K562 (cell line): ENCODE data around the gene MFSD6. TPM values are rescaled to one million over a fixed set of nuclear protein-coding genes. Genes with fewer than 3 reads are reported as not detected.
A peak's percentile ranks its signal among the peaks of the same experiment; 100 is the strongest.

ENCODE experiments used
- ATAC-seq: fragments of 200-7000 bp; cut with Tn5 transposase; 3 replicates; pipeline ENCODE4 v1.9.1; 2020; ENCODE audit warnings: moderate library complexity
- BruUV-seq: library from RNA; stranded (reverse); fragments of 400-500 nt; replicated peaks from 2 replicates; lab custom pipeline; 2021; lab: Mats Ljungman, UMichigan
- CTCF ChIA-PET: fragments of 300-600 bp; formaldehyde crosslinking; extraction: SDS; loops from one replicate; lab custom pipeline; 2021; ENCODE audit warnings: low intra/inter-chr PET ratio; lab: Yijun Ruan, JAX
- POLR2A ChIA-PET: fragments of 300-600, 350-650 bp; sonication (Branson Sonifier 250); formaldehyde crosslinking; extraction: SDS; loops from one replicate; lab custom pipeline; 2021; ENCODE audit warnings: antibody characterized with exemption, inconsistent platforms; lab: Yijun Ruan, JAX
- DNase-seq, 4 experiments: peaks; one replicate each; pipeline versions ENCODE4 v3.0.0 to v3.0.0-alpha.2; 2011 to 2018; ENCODE audit warnings: low spot score in 3 of 4, mixed read lengths in 3 of 4; ENCODE audit errors: extremely low read depth in 1 of 4
- FAIRE-seq: peaks from 2 replicates; lab custom pipeline; 2011; peaks lifted over from hg19 to GRCh38; lab: Jason Lieb, UNC
- H2AFZ ChIP-seq: 2 replicates; pipeline ENCODE4 v1.6.0; 2011; ENCODE audit warnings: low read depth, low read length, control low read depth, inconsistent platforms
- H3K27ac ChIP-seq: fragments of 200-600 bp; 3 replicates; pipeline ENCODE4 v1.8.0; 2011; ENCODE audit warnings: low read depth, mild to moderate bottlenecking, control low read depth, inconsistent platforms, low read length, moderate library complexity, mixed read lengths; ENCODE audit errors: extremely low read depth
- H3K27me3 ChIP-seq, 2 experiments: fragments of 300-600 bp in 1 of 2; 2 replicates in 1 of 2; 3 replicates in 1 of 2; pipeline versions ENCODE4 v1.6.0 to v1.8.0; 2011; ENCODE audit warnings: inconsistent platforms in 2 of 2, low read length in 2 of 2, mild to moderate bottlenecking in 1 of 2, mixed read lengths in 1 of 2, moderate library complexity in 1 of 2; ENCODE audit not compliant: control insufficient read depth in 2 of 2, insufficient read depth in 2 of 2
- H3K36me3 ChIP-seq: fragments of 300-600 bp; 3 replicates; pipeline ENCODE4 v1.8.0; 2011; ENCODE audit warnings: mild to moderate bottlenecking, low read length, inconsistent platforms; ENCODE audit not compliant: control insufficient read depth, insufficient read depth
- H3K4me1 ChIP-seq, 2 experiments: fragments of 200-600 bp in 1 of 2; replicated peaks in 1 of 2; 2 replicates in 1 of 2; 3 replicates in 1 of 2; pipeline versions ENCODE4 v1.5.1 to v1.8.0; 2011; ENCODE audit warnings: inconsistent platforms in 2 of 2, low read length in 2 of 2, mild to moderate bottlenecking in 1 of 2, mixed read lengths in 1 of 2, moderate library complexity in 1 of 2; ENCODE audit not compliant: control insufficient read depth in 2 of 2, insufficient read depth in 2 of 2
- H3K4me2 ChIP-seq: 2 replicates; pipeline ENCODE4 v1.6.1; 2011; ENCODE audit warnings: low read length, control low read depth, inconsistent platforms, mixed read lengths; ENCODE audit not compliant: insufficient read depth
- H3K4me3 ChIP-seq: fragments of 200-600 bp; sonication (generic), shearing (Covaris generic); 2 replicates; pipeline ENCODE4 v1.5.1; 2016; ENCODE audit warnings: control low read depth, inconsistent platforms
- H3K79me2 ChIP-seq: fragments of 200-600 bp; 3 replicates; pipeline ENCODE4 v1.8.0; 2011; ENCODE audit warnings: low read length, inconsistent platforms; ENCODE audit not compliant: control insufficient read depth, insufficient read depth
- H3K9ac ChIP-seq, 2 experiments: 2 replicates each; pipeline versions ENCODE4 v1.6.0 to v1.6.1; 2011; ENCODE audit warnings: low read depth in 2 of 2, low read length in 2 of 2, control low read depth in 1 of 2, inconsistent platforms in 1 of 2, mild to moderate bottlenecking in 1 of 2, mixed read lengths in 1 of 2; ENCODE audit not compliant: insufficient read depth in 1 of 2
- H3K9me1 ChIP-seq: one replicate; pipeline ENCODE4 v1.6.0; 2011; ENCODE audit warnings: inconsistent platforms, mild to moderate bottlenecking, low read length, moderate library complexity; ENCODE audit not compliant: control insufficient read depth, insufficient read depth
- H3K9me3 ChIP-seq: replicated peaks from 2 replicates; pipeline ENCODE4 v1.5.1; 2011; ENCODE audit warnings: low read depth, low read length, inconsistent platforms; ENCODE audit not compliant: control insufficient read depth, insufficient read depth
- H4K20me1 ChIP-seq: replicated peaks from 2 replicates; pipeline ENCODE4 v1.6.1; 2011; ENCODE audit warnings: low read length, inconsistent platforms, mixed read lengths; ENCODE audit not compliant: control insufficient read depth, insufficient read depth
- CBX3 ChIP-seq, 2 experiments: IDR thresholded peaks; 1 replicate in 1 of 2; 2 replicates in 1 of 2; pipeline ENCODE4 v1.6.1; 2012; ENCODE audit warnings: inconsistent platforms in 2 of 2, low read length in 2 of 2, borderline replicate concordance in 1 of 2, control low read depth in 1 of 2
- CEBPZ ChIP-seq: fragments of 150-350 bp; IDR thresholded peaks from 2 replicates; pipeline ENCODE4 v1.6.1; 2014; ENCODE audit warnings: low read depth, mild to moderate bottlenecking, low read length, borderline replicate concordance
- CHD1 ChIP-seq: fragments of 200-600 bp; sonication (generic); IDR thresholded peaks from one replicate; pipeline ENCODE4 v1.6.1; 2012; ENCODE audit warnings: mild to moderate bottlenecking, moderate library complexity, low read length, inconsistent platforms
- GATAD2B ChIP-seq: fragments of 450-650 bp; IDR thresholded peaks from 2 replicates; pipeline ENCODE4 v1.6.1; 2017; ENCODE audit warnings: mild to moderate bottlenecking, borderline replicate concordance
- HDAC1 ChIP-seq, 2 experiments: fragments of 450-650 bp; IDR thresholded peaks; 2 replicates each; pipeline ENCODE4 v1.6.1; 2016 to 2017; ENCODE audit warnings: inconsistent platforms in 1 of 2, mild to moderate bottlenecking in 1 of 2, moderate library complexity in 1 of 2
- HDAC2 ChIP-seq: fragments of 450-650 bp; IDR thresholded peaks from 2 replicates; pipeline ENCODE4 v1.6.1; 2016; ENCODE audit warnings: mild to moderate bottlenecking
- KDM1A ChIP-seq, 2 experiments: fragments of 450-650 bp; IDR thresholded peaks; 2 replicates each; pipeline ENCODE4 v1.6.1; 2016; ENCODE audit warnings: mild to moderate bottlenecking in 2 of 2
- L3MBTL2 ChIP-seq: fragments of 450-650 bp; IDR thresholded peaks from 2 replicates; pipeline ENCODE4 v1.6.1; 2016; ENCODE audit warnings: mild to moderate bottlenecking, moderate library complexity
- LCOR ChIP-seq: sonication (generic); formaldehyde crosslinking; IDR thresholded peaks from 2 replicates; pipeline ENCODE4 v1.8.0; 2022; ENCODE audit warnings: mild to moderate bottlenecking, missing genetic modification reagents
- RBM25 ChIP-seq: fragments of 200-400 bp; formaldehyde crosslinking; IDR thresholded peaks from 2 replicates; pipeline ENCODE4 v1.6.1; 2018; ENCODE audit warnings: low read length, low read depth, moderate library complexity; ENCODE audit not compliant: severe bottlenecking
- RCOR1 ChIP-seq, 2 experiments: IDR thresholded peaks; 2 replicates each; pipeline ENCODE4 v1.6.1; 2012; ENCODE audit warnings: low read depth in 2 of 2, low read length in 2 of 2, borderline replicate concordance in 1 of 2, improper control_type of control experiment in 1 of 2
- RFX7 ChIP-seq: fragments of 250-450 bp; sonication (Bioruptor Pico); IDR thresholded peaks from 2 replicates; pipeline ENCODE4 v1.5.1; 2021; ENCODE audit warnings: mild to moderate bottlenecking
- SMAD1 ChIP-seq: fragments of 150-350 bp; IDR thresholded peaks from 2 replicates; pipeline ENCODE4 v1.6.1; 2014; ENCODE audit warnings: low read length, low read depth; ENCODE audit not compliant: partially characterized antibody
- SMARCA5 ChIP-seq: fragments of 450-650 bp; IDR thresholded peaks from 2 replicates; pipeline ENCODE4 v1.6.1; 2016
- SRSF7 ChIP-seq: fragments of 200-400 bp; formaldehyde crosslinking; optimal IDR thresholded peaks from 2 replicates; pipeline ENCODE3; 2017; ENCODE audit warnings: mild to moderate bottlenecking, low read depth, low read length
- TFAM ChIP-seq: fragments of 250-450 bp; sonication (Bioruptor Pico); conservative IDR thresholded peaks from 2 replicates; pipeline ENCODE4 v1.5.0; 2021; ENCODE audit warnings: mild to moderate bottlenecking, moderate library complexity
- WGBS: fragments of 100-300 bp; shearing (Covaris generic); methylation state at CpG from one replicate; pipeline ENCODE4 v1.1.6; 2016; ENCODE audit warnings: low coverage, mixed read lengths; ENCODE audit not compliant: insufficient coverage; ENCODE audit errors: missing lambda C conversion rate; 5-methylcytosine and 5-hydroxymethylcytosine counted together
- in situ Hi-C: fragments of 300-500 bp; cut with MboI; formaldehyde crosslinking; loops from 4 replicates; pipeline ENCODE4 v1.15.0; 2018; ENCODE audit warnings: inconsistent platforms, mixed read lengths
- intact Hi-C: fragments of 100-400 bp; cut with micrococcal nuclease; formaldehyde crosslinking; loops from 2 replicates; pipeline ENCODE4 v1.14.2; 2022
- polyA plus RNA-seq, 8 experiments: library from polyadenylated mRNA; depleted of rRNA in 4 of 8; stranded (reverse) in 5 of 8; unstranded in 3 of 8; fragments of >200 nt; fragmentation: Nextera tagmentation in 2 of 8; fragmentation: Illumina TruSeq in 1 of 8; extraction: Ambion mirVana in 2 of 8; extraction: Trizol in 1 of 8; gene quantifications; 2 replicates each; pipeline versions ENCODE4 v1.2.1 to v1.2.3, GENCODE V29; 2011 to 2014; ENCODE audit warnings: inconsistent platforms in 1 of 8, missing spikeins in 1 of 8
- total RNA-seq, 7 experiments: library from RNA; depleted of rRNA in 6 of 7; stranded (reverse); fragments of >200 nt in 6 of 7; fragmentation: Illumina TruSeq in 2 of 7; extraction: Trizol in 2 of 7; gene quantifications; 2 replicates each; pipeline versions ENCODE4 v1.2.1 to v1.2.3, GENCODE V29; 2011 to 2021; ENCODE audit warnings: low replicate concordance in 1 of 7
- TF ChIP-seq, protein P1 (sequence below): sonication (generic); formaldehyde crosslinking; IDR thresholded peaks from 2 replicates; pipeline ENCODE4 v1.4.0; 2020; ENCODE audit warnings: mild to moderate bottlenecking, missing genetic modification reagents

The MFSD6 gene
- total and polyA plus RNA-seq, 9 of the 15 experiments (the other 6 are each of a cell fraction or from before 2014, with no cell fraction given), result 1.1 to 7.9 (median 4.4) TPM

GRCh38 chr2:190533175-190533967, 125.2 kb downstream of the MFSD6 start:
- WGBS, result 43% methylated on average over 8 of the region's 10 CpGs
- Histone ChIP-seq H2AFZ (peak overlapping the region; percentile 97), H3K27ac (peak overlapping the region; percentile 95), H3K27me3 (no peaks in the 10 kb centered on the region), H4K20me1 (no peaks in the 10 kb centered on the region), H3K4me3 (peak overlapping the region; percentile 67), H3K9me3 (peaks cover 6% of the 10 kb centered on the region), H3K79me2 (peaks cover 30% of the 10 kb centered on the region), H3K9ac (peak overlapping the region; percentile 87 to 95), H3K4me1 (peaks cover 10 to 43% of the 10 kb centered on the region in 2 experiments; a peak in 4 of 5 replicates), H3K9me1 (no peaks in the 10 kb centered on the region), H3K36me3 (peaks cover 7% of the 10 kb centered on the region; the same call in 2 of the 3 replicates), H3K4me2 (peak overlapping the region; percentile 90)
- FAIRE-seq (peak; percentile 63), ATAC-seq (no peak), DNase-seq (peak in 1 of 4 experiments; percentile 24)
- intact Hi-C loops (loop anchor here (5.0 to 10.0 kb wide), 2 partner anchors 49 to 271 kb away; no protein-coding TSS in a partner anchor), in situ Hi-C loops (no loop called here)
- POLR2A ChIA-PET, result interaction anchor here (0.6 to 1.1 kb wide), 3 partner anchors 66 to 459 kb away, joined by 3 to 4 read pairs (median 3); no protein-coding TSS in a partner anchor
- CTCF ChIA-PET, result interaction anchor here (0.6 kb wide), 1 partner anchor 280 kb away, joined by 3 read pairs; no protein-coding TSS in a partner anchor
- no TSS peak for BruUV-seq
- no peak for TF ChIP-seq L3MBTL2
- TF ChIP-seq SMAD1, result no peak
- no peak for TF ChIP-seq LCOR (CRISPR knock-in tag)
- peak; percentile 98 for TF ChIP-seq RBM25
- TF ChIP-seq SRSF7, result no peak
- TF ChIP-seq KDM1A (IDR thresholded peaks at IDR 0.05), result peak; percentile 82 to 89
- TF ChIP-seq HDAC1 (IDR thresholded peaks at IDR 0.05), result 0 out of 4 replicates have a peak, but pooled peaks of 1 of the 2 experiments have one; percentile 21
- TF ChIP-seq GATAD2B, result no peak
- TF ChIP-seq RFX7 (CRISPR knock-in tag), result no peak
- TF ChIP-seq HDAC2, result peak; percentile 76
- TF ChIP-seq CEBPZ, result no peak
- TF ChIP-seq CHD1, result peak; percentile 6
- TF ChIP-seq, protein P1, sequence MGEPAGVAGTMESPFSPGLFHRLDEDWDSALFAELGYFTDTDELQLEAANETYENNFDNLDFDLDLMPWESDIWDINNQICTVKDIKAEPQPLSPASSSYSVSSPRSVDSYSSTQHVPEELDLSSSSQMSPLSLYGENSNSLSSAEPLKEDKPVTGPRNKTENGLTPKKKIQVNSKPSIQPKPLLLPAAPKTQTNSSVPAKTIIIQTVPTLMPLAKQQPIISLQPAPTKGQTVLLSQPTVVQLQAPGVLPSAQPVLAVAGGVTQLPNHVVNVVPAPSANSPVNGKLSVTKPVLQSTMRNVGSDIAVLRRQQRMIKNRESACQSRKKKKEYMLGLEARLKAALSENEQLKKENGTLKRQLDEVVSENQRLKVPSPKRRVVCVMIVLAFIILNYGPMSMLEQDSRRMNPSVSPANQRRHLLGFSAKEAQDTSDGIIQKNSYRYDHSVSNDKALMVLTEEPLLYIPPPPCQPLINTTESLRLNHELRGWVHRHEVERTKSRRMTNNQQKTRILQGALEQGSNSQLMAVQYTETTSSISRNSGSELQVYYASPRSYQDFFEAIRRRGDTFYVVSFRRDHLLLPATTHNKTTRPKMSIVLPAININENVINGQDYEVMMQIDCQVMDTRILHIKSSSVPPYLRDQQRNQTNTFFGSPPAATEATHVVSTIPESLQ, result no peak
- 0 out of 3 replicates have a peak, but pooled peaks of 1 of the 2 experiments have one; percentile 44 for TF ChIP-seq CBX3 (IDR thresholded peaks at IDR 0.05; ENCODE audit: borderline replicate concordance in 1 of 2, low read length in 2 of 2)
- TF ChIP-seq SMARCA5, result peak; percentile 47; the same call in 1 of the 2 replicates
- TF ChIP-seq RCOR1 (IDR thresholded peaks at IDR 0.05; ENCODE audit: borderline replicate concordance in 1 of 2, low read depth in 2 of 2, low read length in 2 of 2), result peak in 1 of 2 experiments; percentile 55; a peak in 1 of 4 replicates
- TF ChIP-seq TFAM (CRISPR knock-in tag), result no peak
